GM12878 (cell line): ENCODE results near the gene SLC25A47. TPM values are rescaled to one million over a fixed set of nuclear protein-coding genes. Genes with fewer than 3 reads are reported as not detected.
"Not testable (repeated sequence)": the region's sequence is repeated elsewhere in the genome, so short reads cannot be mapped to it uniquely, and the experiment has no call there.

Source experiments
- ATAC-seq: fragments of 200-7000 bp; cut with Tn5 transposase; 3 replicates; pipeline ENCODE4 v1.9.1; 2020; ENCODE audit warnings: mild to moderate bottlenecking, moderate library complexity
- BruUV-seq: library from RNA; stranded (reverse); fragments of 400-500 nt; replicated peaks from 2 replicates; lab custom pipeline; 2021; lab: Mats Ljungman, UMichigan
- CTCF ChIA-PET: fragments of 300-600 bp; sonication (Branson Sonifier 250); formaldehyde crosslinking; extraction: SDS; loops from one replicate; lab custom pipeline; 2021; ENCODE audit warnings: inconsistent platforms; lab: Yijun Ruan, JAX
- POLR2A ChIA-PET: fragments of 350-600 bp; formaldehyde crosslinking; extraction: SDS; loops from one replicate; lab custom pipeline; 2021; ENCODE audit warnings: inconsistent platforms; lab: Charles Lee
- RAD21 ChIA-PET: fragments of 300-600 bp; sonication (Branson Sonifier 250); formaldehyde crosslinking; loops from one replicate; lab custom pipeline; 2023; ENCODE audit warnings: antibody characterized with exemption; ENCODE audit not compliant: unreplicated experiment; lab: Charles Lee
- SMC1A ChIA-PET: fragments of 300-600 bp; sonication (Branson Sonifier 250); formaldehyde crosslinking; loops from one replicate; lab custom pipeline; 2023; ENCODE audit not compliant: unreplicated experiment, uncharacterized antibody; lab: Charles Lee
- DNase-seq: peaks from one replicate; pipeline ENCODE4 v3.0.0-alpha.2; 2011; ENCODE audit warnings: low read depth, low spot score
- FAIRE-seq: peaks from 3 replicates; lab custom pipeline; 2011; peaks lifted over from hg19 to GRCh38; lab: Jason Lieb, UNC
- H2AFZ ChIP-seq: 2 replicates; pipeline ENCODE4 v1.6.0; 2011; ENCODE audit warnings: low read depth, low read length, control low read depth; ENCODE audit not compliant: control insufficient read depth
- H3K27ac ChIP-seq: 2 replicates; pipeline ENCODE4 v1.5.1; 2011; ENCODE audit warnings: control low read depth; ENCODE audit not compliant: control insufficient read depth, insufficient read depth
- H3K27me3 ChIP-seq, 2 experiments: replicated peaks in 1 of 2; 2 replicates each; pipeline versions ENCODE4 v1.6.0 to v1.6.1; 2011; ENCODE audit warnings: low read length in 1 of 2; ENCODE audit not compliant: control insufficient read depth in 2 of 2, insufficient read depth in 2 of 2
- H3K36me3 ChIP-seq, 2 experiments: 2 replicates each; pipeline ENCODE4 v1.5.1; 2011; ENCODE audit warnings: low read length in 1 of 2; ENCODE audit not compliant: control insufficient read depth in 2 of 2, insufficient read depth in 2 of 2
- H3K4me1 ChIP-seq: 2 replicates; pipeline ENCODE4 v1.6.1; 2011; ENCODE audit warnings: mild to moderate bottlenecking, low read length, moderate library complexity, mixed read lengths; ENCODE audit not compliant: control insufficient read depth, insufficient read depth
- H3K4me2 ChIP-seq: 2 replicates; pipeline ENCODE4 v1.6.0; 2011; ENCODE audit warnings: control low read depth; ENCODE audit not compliant: control insufficient read depth, insufficient read depth
- H3K4me3 ChIP-seq: fragments of 200-600 bp; sonication (generic); 2 replicates; pipeline ENCODE4 v1.5.1; 2016
- H3K79me2 ChIP-seq: 2 replicates; pipeline ENCODE4 v1.6.0; 2011; ENCODE audit warnings: low read length; ENCODE audit not compliant: control insufficient read depth, insufficient read depth
- H3K9ac ChIP-seq: 2 replicates; pipeline ENCODE4 v1.8.0; 2011; ENCODE audit warnings: low read length, control low read depth, mixed read lengths; ENCODE audit not compliant: control insufficient read depth, insufficient read depth
- H3K9me3 ChIP-seq: replicated peaks from 3 replicates; pipeline ENCODE4 v1.5.1; 2011; ENCODE audit warnings: mild to moderate bottlenecking, low read length; ENCODE audit not compliant: control insufficient read depth, insufficient read depth
- H4K20me1 ChIP-seq: 2 replicates; pipeline ENCODE4 v1.6.0; 2011; ENCODE audit not compliant: control insufficient read depth, insufficient read depth
- E2F8 ChIP-seq: fragments of 450-650 bp; IDR thresholded peaks from 2 replicates; pipeline ENCODE4 v1.6.1; 2018; ENCODE audit warnings: mild to moderate bottlenecking, low read depth, moderate library complexity; ENCODE audit not compliant: partially characterized antibody
- E4F1 ChIP-seq: fragments of 450-650 bp; IDR thresholded peaks from 2 replicates; pipeline ENCODE4 v1.6.1; 2018; ENCODE audit warnings: borderline replicate concordance, mild to moderate bottlenecking; ENCODE audit not compliant: partially characterized antibody
- NRF1 ChIP-seq: conservative IDR thresholded peaks from 2 replicates; pipeline ENCODE4 v1.6.1; 2011; ENCODE audit warnings: mild to moderate bottlenecking, low read depth, low read length, improper control_type of control experiment
- PKNOX1 ChIP-seq: fragments of 450-650 bp; IDR thresholded peaks from 2 replicates; pipeline ENCODE4 v1.6.1; 2016; ENCODE audit warnings: mild to moderate bottlenecking
- RAD21 ChIP-seq: IDR thresholded peaks from 2 replicates; pipeline ENCODE4 v1.6.1; 2011; ENCODE audit warnings: mild to moderate bottlenecking, low read depth, low read length, moderate library complexity; ENCODE audit not compliant: insufficient read depth
- SMAD1 ChIP-seq: fragments of 450-650 bp; IDR thresholded peaks from 2 replicates; pipeline ENCODE4 v1.6.1; 2018; ENCODE audit warnings: mild to moderate bottlenecking, low read depth; ENCODE audit not compliant: partially characterized antibody
- ZNF24 ChIP-seq: fragments of 450-650 bp; IDR thresholded peaks from 2 replicates; pipeline ENCODE4 v1.6.1; 2017; ENCODE audit warnings: antibody characterized with exemption, mild to moderate bottlenecking
- WGBS: methylation state at CpG from one replicate; pipeline ENCODE4 v1.1.6; 2016; ENCODE audit warnings: low lambda C conversion rate; ENCODE audit not compliant: insufficient replicate concordance, insufficient coverage; ENCODE audit errors: missing lambda C conversion rate; 5-methylcytosine and 5-hydroxymethylcytosine counted together
- in situ Hi-C: fragments of 300-500 bp; cut with MboI; formaldehyde crosslinking; loops from 9 replicates; pipeline ENCODE4 v1.14.3; 2018; ENCODE audit warnings: mixed read lengths
- intact Hi-C: fragments of 100-400 bp; cut with micrococcal nuclease; formaldehyde crosslinking; loops from one replicate; pipeline ENCODE4 v1.14.2; 2022; ENCODE audit not compliant: unreplicated experiment
- polyA plus RNA-seq, 11 experiments: library from polyadenylated mRNA; depleted of rRNA in 4 of 11; unstranded in 6 of 11; stranded (reverse) in 5 of 11; fragments of >200 nt; fragmentation: Nextera tagmentation in 4 of 11; fragmentation: Illumina TruSeq in 1 of 11; extraction: Ambion mirVana in 4 of 11; extraction: Trizol in 1 of 11; gene quantifications; 1 replicate in 1 of 11; 2 replicates in 10 of 11; pipeline versions ENCODE4 v1.2.1 to v1.2.3, GENCODE V29; 2011 to 2016; ENCODE audit warnings: inconsistent platforms in 2 of 11, missing spikeins in 2 of 11, low read depth in 1 of 11
- total RNA-seq, 4 experiments: library from RNA; depleted of rRNA in 3 of 4; stranded (reverse); fragments of >200 nt in 3 of 4; fragmentation: Illumina TruSeq in 1 of 4; extraction: Trizol in 1 of 4; gene quantifications; 2 replicates each; pipeline versions ENCODE4 v1.2.1 to v1.2.3, GENCODE V29; 2013 to 2021

The SLC25A47 gene
- total and polyA plus RNA-seq, 10 of the 15 experiments (the other 5 are each of a cell fraction or from before 2014, with no cell fraction given) = 0.14 TPM; not detected in 9

- no peak for TF ChIP-seq E4F1
- TF ChIP-seq RAD21 = no peak
- no peak for TF ChIP-seq ZNF24
- no peak for TF ChIP-seq NRF1
- TF ChIP-seq PKNOX1 = no peak
- TF ChIP-seq SMAD1 = no peak
- no peak for TF ChIP-seq E2F8
These were observed 40.2 kb upstream of the SLC25A47 start (continued) for GRCh38 chr14:100282766-100283419.

GRCh38 chr14:100283436-100283835, 39.7 kb upstream of the SLC25A47 start:
- 98% methylated on average over 9 of the region's 9 CpGs for WGBS
- H3K4me1 ChIP-seq, H3K36me3 ChIP-seq, H3K4me2 ChIP-seq, H3K9ac ChIP-seq, DNase-seq, H3K27me3 ChIP-seq, H3K9me3 ChIP-seq, BruUV-seq, ATAC-seq, H3K27ac ChIP-seq, intact Hi-C loops, H2AFZ ChIP-seq, H4K20me1 ChIP-seq, FAIRE-seq, H3K4me3 ChIP-seq: not testable (repeated sequence)
- ChIA-PET CTCF (interaction anchor here (0.8 to 5.3 kb wide), 13 partner anchors 11 to 108 kb away, joined by 3 to 50 read pairs (median 4); partner anchors contain the start of gene WDR25), RAD21 (interaction anchor here (0.8 to 1.5 kb wide), 2 partner anchors 43 to 94 kb away, joined by 5 read pairs; no protein-coding TSS in a partner anchor), POLR2A (interaction anchor here (0.5 to 1.2 kb wide), 5 partner anchors 14 to 1480 kb away, joined by 3 to 7 read pairs (median 4); no protein-coding TSS in a partner anchor), SMC1A (interaction anchor here (0.6 to 2.8 kb wide), 3 partner anchors 10 to 94 kb away, joined by 3 to 11 read pairs (median 5); no protein-coding TSS in a partner anchor)
- in situ Hi-C loops = loop anchor here (10.0 kb wide), 1 partner anchor 361 kb away; no protein-coding TSS in a partner anchor
- H3K79me2 ChIP-seq = peaks cover 11% of the 10 kb centered on the region
